GM18505 (cell line): ENCODE data around the gene VSNL1.

Experiments used
- ATAC-seq: cut with Tn5 transposase; IDR thresholded peaks from one replicate; pipeline ENCODE4 v1.9.1; 2021; ENCODE audit not compliant: unreplicated experiment
- POLR2A ChIP-seq: IDR thresholded peaks from 4 replicates; pipeline ENCODE4 v1.6.1; 2011; ENCODE audit warnings: borderline replicate concordance; ENCODE audit not compliant: insufficient read depth, insufficient read length; ENCODE audit errors: extremely low read depth

The VSNL1 gene

GRCh38 chr2:17594533-17595401 is 54.3 kb downstream of the VSNL1 start:
- ATAC-seq: no peak
- no peak for TF ChIP-seq POLR2A

GRCh38 chr2:17599617-17600016 is 59.1 kb downstream of the VSNL1 start:
- ATAC-seq: no peak
- TF ChIP-seq POLR2A: no peak

GRCh38 chr2:17600556-17601204 is 60.2 kb downstream of the VSNL1 start:
- TF ChIP-seq POLR2A: no peak
- no peak for ATAC-seq

- TF ChIP-seq POLR2A: no peak
- no peak for ATAC-seq
Measured at GRCh38 chr2:17604050-17604449, 63.6 kb downstream of the VSNL1 start.

- no peak for TF ChIP-seq POLR2A
- ATAC-seq: no peak
Measured at GRCh38 chr2:17605696-17606095, 65.2 kb downstream of the VSNL1 start.

GRCh38 chr2:17606851-17607250 is 66.4 kb downstream of the VSNL1 start:
- ATAC-seq: no peak
- no peak for TF ChIP-seq POLR2A

GRCh38 chr2:17607379-17607778 is 66.9 kb downstream of the VSNL1 start:
- TF ChIP-seq POLR2A: no peak
- ATAC-seq: no peak

GRCh38 chr2:17608251-17608650 is 67.8 kb downstream of the VSNL1 start:
- ATAC-seq: no peak

GRCh38 chr2:17610521-17610920 is 70.0 kb downstream of the VSNL1 start:
- TF ChIP-seq POLR2A: no peak
- ATAC-seq: no peak

More at GRCh38 chr2:17608251-17608650, 67.8 kb downstream of the VSNL1 start:
- no peak for TF ChIP-seq POLR2A

GRCh38 chr2:17611036-17611435 is 70.5 kb downstream of the VSNL1 start:
- no peak for ATAC-seq
- no peak for TF ChIP-seq POLR2A

- TF ChIP-seq POLR2A: no peak
- no peak for ATAC-seq
Measured at GRCh38 chr2:17614174-17614930, 73.9 kb downstream of the VSNL1 start.

- no peak for ATAC-seq
- TF ChIP-seq POLR2A: no peak
Measured at GRCh38 chr2:17615147-17615546, 74.7 kb downstream of the VSNL1 start.

GRCh38 chr2:17615728-17616351 is 75.3 kb downstream of the VSNL1 start:
- ATAC-seq: no peak
- TF ChIP-seq POLR2A: no peak

- TF ChIP-seq POLR2A: no peak
- ATAC-seq: no peak
Measured at GRCh38 chr2:17616405-17616804, 75.9 kb downstream of the VSNL1 start.

GRCh38 chr2:17617516-17617915 is 77.0 kb downstream of the VSNL1 start:
- no peak for TF ChIP-seq POLR2A
- no peak for ATAC-seq
